ENCODE results near the gene BICRA. TPM values are rescaled to one million over a fixed set of nuclear protein-coding genes. Genes with fewer than 3 reads are reported as not detected.

BICRA gene
- total and polyA plus RNA-seq, 2 of the 4 experiments (the other 2 are of a cell fraction): 1.8 to 3.5 TPM

DNA sequence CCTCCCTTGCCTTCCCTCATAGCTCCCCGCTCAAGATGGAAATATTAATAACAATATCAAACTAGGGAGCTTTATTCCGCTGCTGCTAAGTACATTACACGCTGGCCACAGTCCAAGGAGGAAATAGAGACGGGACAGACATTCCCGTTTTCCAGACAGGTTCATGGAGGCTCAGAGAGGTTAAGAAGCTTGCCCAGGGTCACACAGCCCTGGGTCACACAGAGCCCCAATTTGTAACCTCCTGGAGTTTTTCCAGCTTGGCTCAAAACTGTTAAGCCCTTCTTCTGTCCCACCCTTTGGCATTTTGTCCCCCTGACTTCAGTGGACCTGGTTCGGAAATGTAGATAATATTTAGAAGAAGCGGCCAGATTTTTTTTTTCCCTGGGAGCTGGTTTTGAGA is 2.0 kb downstream of the BICRA start:
- Histone ChIP-seq H4K8ac (ENCODE audit: low read depth in 2 of 2, low read length in 2 of 2) (no peak overlapping the region; a peak in 1 of 4 replicates), H3K9me3 (ENCODE audit: control insufficient read depth, insufficient read depth, low read length) (no peaks in the 10 kb centered on the region), H3K4me2 (ENCODE audit: low read depth, low read length) (peak overlapping the region; percentile 85), H3K27ac (ENCODE audit: insufficient read depth, low read length) (peak overlapping the region; percentile 87; the same call in 1 of the 2 replicates), H3K79me1 (ENCODE audit: low read depth in 1 of 2, low read length in 2 of 2) (peaks cover 20 to 74% of the 10 kb centered on the region in 2 experiments), H2BK5ac (ENCODE audit: low read depth, low read length, poor library complexity, severe bottlenecking) (no peak overlapping the region), H3K14ac (replicated peaks; ENCODE audit: low read depth, low read length) (peak overlapping the region; percentile 45; the same call in 1 of the 2 replicates), H2BK120ac (ENCODE audit: low read depth, low read length) (no peak overlapping the region), H2AFZ (replicated peaks; ENCODE audit: low read length, poor library complexity) (no peak overlapping the region), H3K23ac (ENCODE audit: low read depth, low read length) (peak overlapping the region; percentile 90), H3K27me3 (ENCODE audit: control insufficient read depth, insufficient read depth, low read length) (no peaks in the 10 kb centered on the region), H3K9ac (ENCODE audit: low read depth, low read length) (peak overlapping the region; percentile 75; the same call in 1 of the 2 replicates), H4K20me1 (ENCODE audit: insufficient read depth, low read length) (peaks cover 61% of the 10 kb centered on the region), H2BK20ac (ENCODE audit: low read depth, low read length) (no peak overlapping the region), H3K36me3 (ENCODE audit: control insufficient read depth, insufficient read depth, low read length) (peaks cover 15% of the 10 kb centered on the region), H3K18ac (ENCODE audit: low read depth, low read length) (no peak overlapping the region), H2BK15ac (ENCODE audit: low read depth, low read length) (no peak overlapping the region), H2AK5ac (ENCODE audit: low read depth, low read length) (peak overlapping the region; percentile 69), H2AK9ac (replicated peaks; ENCODE audit: low read depth, low read length, poor library complexity) (peak overlapping the region; percentile 79), H4K91ac (ENCODE audit: insufficient read depth, low read depth, low read length) (no peak overlapping the region), H4K5ac (ENCODE audit: low read depth, low read length) (no peak overlapping the region), H3K9me1 (ENCODE audit: insufficient read depth, low read length) (peaks cover 19% of the 10 kb centered on the region), H3K4me1 (ENCODE audit: control insufficient read depth, insufficient read depth, low read length) (peaks cover 18% of the 10 kb centered on the region), H3K56ac (ENCODE audit: extremely low read depth, insufficient read depth, low read length) (no peak overlapping the region), H3K4ac (ENCODE audit: low read depth, low read length) (peak overlapping the region; percentile 20; the same call in 1 of the 2 replicates), H3K4me3 (ENCODE audit: insufficient read depth, low read depth, low read length) (peak overlapping the region; percentile 94; the same call in 1 of the 2 replicates)
- 19% methylated on average over 3 of the region's 7 CpGs; no CpG with 5 or more reads in 1 of the 2 experiments for WGBS, 2 experiments (ENCODE audit: extremely low coverage in 2 of 2, insufficient read length in 1 of 2)
- intact Hi-C loops (cut with micrococcal nuclease): loop anchor here (5.0 kb wide), 1 partner anchor 174 kb away; no protein-coding TSS in a partner anchor
- dilution Hi-C loops (cut with HindIII; ENCODE audit: low sequenced_read_pairs, unreplicated experiment): no loop called here
- TF ChIP-seq MXI1 (IDR thresholded peaks at IDR 0.05; ENCODE audit: borderline replicate concordance, low read depth, low read length): no peak
- TF ChIP-seq NFE2L2 (IDR thresholded peaks at IDR 0.05; ENCODE audit: low read depth, low read length): no peak
- TF ChIP-seq CEBPB (IDR thresholded peaks at IDR 0.05; ENCODE audit: low read depth, low read length): no peak
- no peak for TF ChIP-seq RCOR1 (IDR thresholded peaks at IDR 0.05; ENCODE audit: insufficient replicate concordance, low read length)
- no peak for TF ChIP-seq RFX5 (IDR thresholded peaks at IDR 0.05; ENCODE audit: low read depth, low read length)
- no peak for TF ChIP-seq SMC3 (IDR thresholded peaks at IDR 0.05; ENCODE audit: low read depth, low read length)
- TF ChIP-seq, protein P1, sequence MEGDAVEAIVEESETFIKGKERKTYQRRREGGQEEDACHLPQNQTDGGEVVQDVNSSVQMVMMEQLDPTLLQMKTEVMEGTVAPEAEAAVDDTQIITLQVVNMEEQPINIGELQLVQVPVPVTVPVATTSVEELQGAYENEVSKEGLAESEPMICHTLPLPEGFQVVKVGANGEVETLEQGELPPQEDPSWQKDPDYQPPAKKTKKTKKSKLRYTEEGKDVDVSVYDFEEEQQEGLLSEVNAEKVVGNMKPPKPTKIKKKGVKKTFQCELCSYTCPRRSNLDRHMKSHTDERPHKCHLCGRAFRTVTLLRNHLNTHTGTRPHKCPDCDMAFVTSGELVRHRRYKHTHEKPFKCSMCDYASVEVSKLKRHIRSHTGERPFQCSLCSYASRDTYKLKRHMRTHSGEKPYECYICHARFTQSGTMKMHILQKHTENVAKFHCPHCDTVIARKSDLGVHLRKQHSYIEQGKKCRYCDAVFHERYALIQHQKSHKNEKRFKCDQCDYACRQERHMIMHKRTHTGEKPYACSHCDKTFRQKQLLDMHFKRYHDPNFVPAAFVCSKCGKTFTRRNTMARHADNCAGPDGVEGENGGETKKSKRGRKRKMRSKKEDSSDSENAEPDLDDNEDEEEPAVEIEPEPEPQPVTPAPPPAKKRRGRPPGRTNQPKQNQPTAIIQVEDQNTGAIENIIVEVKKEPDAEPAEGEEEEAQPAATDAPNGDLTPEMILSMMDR (conservative IDR thresholded peaks at IDR 0.05; ENCODE audit: low read depth, low read length): no peak
- TF ChIP-seq CHD1 (IDR thresholded peaks at IDR 0.05; ENCODE audit: low read depth, low read length): no peak
- no peak for TF ChIP-seq RAD21 (IDR thresholded peaks at IDR 0.05; ENCODE audit: low read length)
- TF ChIP-seq, protein P2, sequence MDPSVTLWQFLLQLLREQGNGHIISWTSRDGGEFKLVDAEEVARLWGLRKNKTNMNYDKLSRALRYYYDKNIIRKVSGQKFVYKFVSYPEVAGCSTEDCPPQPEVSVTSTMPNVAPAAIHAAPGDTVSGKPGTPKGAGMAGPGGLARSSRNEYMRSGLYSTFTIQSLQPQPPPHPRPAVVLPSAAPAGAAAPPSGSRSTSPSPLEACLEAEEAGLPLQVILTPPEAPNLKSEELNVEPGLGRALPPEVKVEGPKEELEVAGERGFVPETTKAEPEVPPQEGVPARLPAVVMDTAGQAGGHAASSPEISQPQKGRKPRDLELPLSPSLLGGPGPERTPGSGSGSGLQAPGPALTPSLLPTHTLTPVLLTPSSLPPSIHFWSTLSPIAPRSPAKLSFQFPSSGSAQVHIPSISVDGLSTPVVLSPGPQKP (IDR thresholded peaks at IDR 0.05; ENCODE audit: borderline replicate concordance, low read depth, low read length): no peak
- no peak for TF ChIP-seq BHLHE40 (IDR thresholded peaks at IDR 0.05; ENCODE audit: low read depth, low read length)
- TF ChIP-seq FOS (IDR thresholded peaks at IDR 0.05; ENCODE audit: low read depth, low read length): no peak
- no peak for TF ChIP-seq MAFK (IDR thresholded peaks at IDR 0.05; ENCODE audit: low read depth, low read length)
- TF ChIP-seq, protein P3, sequence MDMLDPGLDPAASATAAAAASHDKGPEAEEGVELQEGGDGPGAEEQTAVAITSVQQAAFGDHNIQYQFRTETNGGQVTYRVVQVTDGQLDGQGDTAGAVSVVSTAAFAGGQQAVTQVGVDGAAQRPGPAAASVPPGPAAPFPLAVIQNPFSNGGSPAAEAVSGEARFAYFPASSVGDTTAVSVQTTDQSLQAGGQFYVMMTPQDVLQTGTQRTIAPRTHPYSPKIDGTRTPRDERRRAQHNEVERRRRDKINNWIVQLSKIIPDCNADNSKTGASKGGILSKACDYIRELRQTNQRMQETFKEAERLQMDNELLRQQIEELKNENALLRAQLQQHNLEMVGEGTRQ (IDR thresholded peaks at IDR 0.05; ENCODE audit: low read depth, low read length): no peak
- in situ Hi-C loops (cut with MboI; ENCODE audit: low sequenced_read_pairs): no loop called here
- DNase-seq (no peak), ATAC-seq (ENCODE audit: low read depth) (no peak)
- CTCF ChIA-PET: interaction anchor here (0.5 to 0.8 kb wide), 2 partner anchors 89 to 1080 kb away, joined by 3 read pairs; no protein-coding TSS in a partner anchor
- POLR2A ChIA-PET (ENCODE audit: unreplicated experiment): interaction anchor here (0.6 to 1.1 kb wide), 2 partner anchors 97 to 913 kb away, joined by 4 read pairs; no protein-coding TSS in a partner anchor
- no TSS peak for BruUV-seq (replicated peaks)
